ENCODE measurements around the gene CEP112.

DNA sequence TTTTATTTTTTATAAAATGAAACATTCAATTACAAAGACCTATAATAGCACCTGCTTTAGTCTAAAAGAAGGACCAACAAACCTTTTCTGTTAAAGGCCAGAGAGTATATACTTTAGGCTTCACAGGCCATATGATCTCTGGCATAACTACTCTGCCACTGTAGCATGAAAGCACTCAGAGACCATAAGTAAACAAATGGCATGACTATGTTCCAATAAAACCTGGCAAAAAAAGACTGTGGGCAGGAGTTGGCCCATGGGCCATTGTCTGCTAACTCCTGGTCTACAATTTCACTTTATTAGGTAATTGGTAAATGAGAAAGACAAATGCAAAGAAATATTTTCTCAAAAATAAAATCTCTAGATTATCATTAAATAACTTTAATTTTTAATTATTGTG, 14.9 kb downstream of the CEP112 start:
- TF ChIP-seq CTCF (IDR thresholded peaks at IDR 0.05; ENCODE audit: low read depth, low read length): no peak
- TF ChIP-seq POLR2A (IDR thresholded peaks at IDR 0.05; ENCODE audit: extremely low read depth, insufficient read length): no peak

Data from NB4 (cell line).